GM12878 (cell line): ENCODE results near the gene CACNA1H. TPM values are rescaled to one million over a fixed set of nuclear protein-coding genes. Genes with fewer than 3 reads are reported as not detected.

ENCODE experiments used
- BCL11A ChIP-seq: IDR thresholded peaks from 2 replicates; pipeline ENCODE4 v1.6.1; 2011; ENCODE audit warnings: low read depth, low read length
- CHD1 ChIP-seq: IDR thresholded peaks from 2 replicates; pipeline ENCODE4 v1.6.1; 2012; ENCODE audit warnings: low read depth, low read length, improper control_type of control experiment
- JUND ChIP-seq: IDR thresholded peaks from 2 replicates; pipeline ENCODE4 v1.6.1; 2012; ENCODE audit warnings: low read depth, mild to moderate bottlenecking, low read length, improper control_type of control experiment, moderate library complexity
- MAX ChIP-seq: IDR thresholded peaks from 2 replicates; pipeline ENCODE4 v1.6.1; 2012; ENCODE audit warnings: low read depth, low read length, improper control_type of control experiment
- NRF1 ChIP-seq: conservative IDR thresholded peaks from 2 replicates; pipeline ENCODE4 v1.6.1; 2011; ENCODE audit warnings: mild to moderate bottlenecking, low read depth, low read length, improper control_type of control experiment
- SMARCA5 ChIP-seq: fragments of 450-650 bp; IDR thresholded peaks from 2 replicates; pipeline ENCODE4 v1.6.1; 2017; ENCODE audit warnings: mild to moderate bottlenecking
- TBL1XR1 ChIP-seq: IDR thresholded peaks from 2 replicates; pipeline ENCODE4 v1.6.1; 2012; ENCODE audit warnings: low read depth, low read length, improper control_type of control experiment
- YBX1 ChIP-seq: fragments of 450-650 bp; IDR thresholded peaks from 2 replicates; pipeline ENCODE4 v1.6.1; 2016; ENCODE audit warnings: antibody characterized with exemption
- ZNF384 ChIP-seq: IDR thresholded peaks from 2 replicates; pipeline ENCODE4 v1.6.1; 2012; ENCODE audit warnings: low read depth, mild to moderate bottlenecking, low read length, improper control_type of control experiment, borderline replicate concordance
- polyA plus RNA-seq, 11 experiments: library from polyadenylated mRNA; depleted of rRNA in 4 of 11; unstranded in 6 of 11; stranded (reverse) in 5 of 11; fragments of >200 nt; fragmentation: Nextera tagmentation in 4 of 11; fragmentation: Illumina TruSeq in 1 of 11; extraction: Ambion mirVana in 4 of 11; extraction: Trizol in 1 of 11; gene quantifications; 1 replicate in 1 of 11; 2 replicates in 10 of 11; pipeline versions ENCODE4 v1.2.1 to v1.2.3, GENCODE V29; 2011 to 2016; ENCODE audit warnings: inconsistent platforms in 2 of 11, missing spikeins in 2 of 11, low read depth in 1 of 11
- total RNA-seq, 4 experiments: library from RNA; depleted of rRNA in 3 of 4; stranded (reverse); fragments of >200 nt in 3 of 4; fragmentation: Illumina TruSeq in 1 of 4; extraction: Trizol in 1 of 4; gene quantifications; 2 replicates each; pipeline versions ENCODE4 v1.2.1 to v1.2.3, GENCODE V29; 2013 to 2021
- TF ChIP-seq, protein P1 (sequence below): fragments of 450-650 bp; formaldehyde crosslinking; IDR thresholded peaks from 2 replicates; pipeline ENCODE4 v1.5.0; 2022; ENCODE audit warnings: mild to moderate bottlenecking, missing genetic modification characterization

The CACNA1H gene
- total and polyA plus RNA-seq, 10 of the 15 experiments (the other 5 are each of a cell fraction or from before 2014, with no cell fraction given), result 0.03 to 0.54 TPM; not detected in 8

GRCh38 chr16:1178295-1178910, 25.5 kb downstream of the CACNA1H start (continued):
- TF ChIP-seq JUND (no peak), SMARCA5 (no peak), CHD1 (no peak), MAX (no peak), NRF1 (no peak), BCL11A (no peak), YBX1 (no peak), ZNF384 (no peak), TBL1XR1 (no peak)
- TF ChIP-seq, protein P1, sequence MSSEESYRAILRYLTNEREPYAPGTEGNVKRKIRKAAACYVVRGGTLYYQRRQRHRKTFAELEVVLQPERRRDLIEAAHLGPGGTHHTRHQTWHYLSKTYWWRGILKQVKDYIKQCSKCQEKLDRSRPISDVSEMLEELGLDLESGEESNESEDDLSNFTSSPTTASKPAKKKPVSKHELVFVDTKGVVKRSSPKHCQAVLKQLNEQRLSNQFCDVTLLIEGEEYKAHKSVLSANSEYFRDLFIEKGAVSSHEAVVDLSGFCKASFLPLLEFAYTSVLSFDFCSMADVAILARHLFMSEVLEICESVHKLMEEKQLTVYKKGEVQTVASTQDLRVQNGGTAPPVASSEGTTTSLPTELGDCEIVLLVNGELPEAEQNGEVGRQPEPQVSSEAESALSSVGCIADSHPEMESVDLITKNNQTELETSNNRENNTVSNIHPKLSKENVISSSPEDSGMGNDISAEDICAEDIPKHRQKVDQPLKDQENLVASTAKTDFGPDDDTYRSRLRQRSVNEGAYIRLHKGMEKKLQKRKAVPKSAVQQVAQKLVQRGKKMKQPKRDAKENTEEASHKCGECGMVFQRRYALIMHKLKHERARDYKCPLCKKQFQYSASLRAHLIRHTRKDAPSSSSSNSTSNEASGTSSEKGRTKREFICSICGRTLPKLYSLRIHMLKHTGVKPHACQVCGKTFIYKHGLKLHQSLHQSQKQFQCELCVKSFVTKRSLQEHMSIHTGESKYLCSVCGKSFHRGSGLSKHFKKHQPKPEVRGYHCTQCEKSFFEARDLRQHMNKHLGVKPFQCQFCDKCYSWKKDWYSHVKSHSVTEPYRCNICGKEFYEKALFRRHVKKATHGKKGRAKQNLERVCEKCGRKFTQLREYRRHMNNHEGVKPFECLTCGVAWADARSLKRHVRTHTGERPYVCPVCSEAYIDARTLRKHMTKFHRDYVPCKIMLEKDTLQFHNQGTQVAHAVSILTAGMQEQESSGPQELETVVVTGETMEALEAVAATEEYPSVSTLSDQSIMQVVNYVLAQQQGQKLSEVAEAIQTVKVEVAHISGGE (CRISPR knock-in tag), result no peak
- TF ChIP-seq, all 136 proteins: peak for 0
